Common myeloid progenitor, CD34-positive (primary cell): Measurements from ENCODE around the gene HDAC4.

ENCODE experiments used
- CTCF ChIA-PET: fragments of 350-600 bp; sonication (Branson Sonifier 250); formaldehyde crosslinking; loops from one replicate; lab custom pipeline; 2021; ENCODE audit warnings: antibody characterized with exemption; lab: Charles Lee
- POLR2A ChIA-PET: fragments of 350-600 bp; sonication (Branson Sonifier 250); formaldehyde crosslinking; loops from one replicate; lab custom pipeline; 2021; ENCODE audit warnings: antibody characterized with exemption; lab: Charles Lee
- DNase-seq, 3 donors: peaks; one replicate each; pipeline versions ENCODE4 v3.0.0 to v3.0.0-alpha.2; 2013
- H3K27ac ChIP-seq, 2 experiments: 1 replicate in 1 of 2; 2 replicates in 1 of 2; pipeline ENCODE4 v1.7.0; 2013; ENCODE audit warnings: inconsistent platforms in 2 of 2, low read length in 2 of 2, mild to moderate bottlenecking in 2 of 2, low read depth in 1 of 2, moderate library complexity in 1 of 2; ENCODE audit not compliant: severe bottlenecking in 2 of 2, insufficient read depth in 1 of 2, poor library complexity in 1 of 2
- H3K27me3 ChIP-seq, 5 experiments: replicated peaks in 2 of 5; 1 replicate in 3 of 5; 2 replicates in 2 of 5; pipeline versions ENCODE4 v1.6.1 to v1.7.0; 2013; ENCODE audit warnings: low read length in 4 of 5, mild to moderate bottlenecking in 2 of 5, moderate library complexity in 2 of 5, inconsistent platforms in 1 of 5; ENCODE audit not compliant: insufficient read depth in 5 of 5, control insufficient read depth in 4 of 5
- H3K36me3 ChIP-seq, 4 experiments: 1 replicate in 2 of 4; 2 replicates in 2 of 4; pipeline versions ENCODE4 v1.6.1 to v1.7.0; 2013; ENCODE audit warnings: low read length in 3 of 4, control low read depth in 1 of 4, mild to moderate bottlenecking in 1 of 4; ENCODE audit not compliant: control insufficient read depth in 4 of 4, insufficient read depth in 4 of 4
- H3K4me1 ChIP-seq, 4 experiments: 1 replicate in 3 of 4; 2 replicates in 1 of 4; pipeline versions ENCODE4 v1.6.1 to v1.7.1; 2013; ENCODE audit warnings: low read length in 3 of 4, mild to moderate bottlenecking in 3 of 4, control low read depth in 1 of 4, inconsistent platforms in 1 of 4, moderate library complexity in 1 of 4; ENCODE audit not compliant: control insufficient read depth in 4 of 4, insufficient read depth in 4 of 4; ENCODE audit errors: control extremely low read depth in 1 of 4
- H3K4me3 ChIP-seq, 7 experiments: 1 replicate in 4 of 7; 2 replicates in 3 of 7; pipeline versions ENCODE4 v1.5.1 to v1.7.0; 2013; ENCODE audit warnings: mild to moderate bottlenecking in 7 of 7, low read length in 6 of 7, moderate library complexity in 6 of 7, inconsistent platforms in 2 of 7, low read depth in 2 of 7, control low read depth in 1 of 7; ENCODE audit not compliant: insufficient read depth in 4 of 7, control insufficient read depth in 1 of 7; ENCODE audit errors: extremely low read depth in 1 of 7
- H3K9me3 ChIP-seq, 5 experiments: 1 replicate in 4 of 5; 2 replicates in 1 of 5; pipeline versions ENCODE4 v1.6.1 to v1.7.1; 2013; ENCODE audit warnings: low read length in 4 of 5, mild to moderate bottlenecking in 2 of 5, inconsistent platforms in 1 of 5, low read depth in 1 of 5, moderate library complexity in 1 of 5; ENCODE audit not compliant: control insufficient read depth in 4 of 5, insufficient read depth in 2 of 5; ENCODE audit errors: control extremely low read depth in 1 of 5
- WGBS: methylation state at CpG from one replicate; pipeline ENCODE4 v1.1.5; 2013; ENCODE audit not compliant: insufficient coverage; 5-methylcytosine and 5-hydroxymethylcytosine counted together

Gene HDAC4

DNA sequence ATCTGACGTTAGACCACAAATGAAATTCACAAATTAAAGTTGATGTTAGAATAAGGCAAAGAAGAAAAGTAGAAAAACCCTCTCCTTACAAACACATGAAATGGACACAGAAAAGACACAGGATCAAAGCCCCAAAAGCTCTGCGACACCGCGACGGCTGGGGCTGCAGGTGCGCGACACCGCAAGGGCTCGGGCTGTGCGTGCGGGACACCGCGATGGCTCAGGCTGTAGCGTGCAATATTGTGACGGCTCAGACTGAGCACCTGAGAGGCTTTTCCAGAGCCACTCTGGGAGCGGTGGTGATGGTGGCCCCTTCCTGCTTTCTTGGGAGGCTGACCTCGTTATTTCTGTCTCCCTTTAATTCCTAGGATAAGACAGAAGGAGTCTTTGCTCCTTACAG, 296.0 kb downstream of the HDAC4 start:
- no peaks in the 10 kb centered on the region for H3K4me1 ChIP-seq
- peaks cover 0 to 66% (median 16%) of the 10 kb centered on the region in 4 experiments for H3K36me3 ChIP-seq
- POLR2A ChIA-PET = no interaction called here
- CTCF ChIA-PET = no interaction called here
- H3K4me3 ChIP-seq = no peak overlapping the region
- no peak for DNase-seq
- no peaks in the 10 kb centered on the region for H3K27me3 ChIP-seq
- 96% methylated on average over 16 of the region's 17 CpGs for WGBS
- no peak overlapping the region for H3K27ac ChIP-seq
- H3K9me3 ChIP-seq = no peaks in the 10 kb centered on the region

DNA sequence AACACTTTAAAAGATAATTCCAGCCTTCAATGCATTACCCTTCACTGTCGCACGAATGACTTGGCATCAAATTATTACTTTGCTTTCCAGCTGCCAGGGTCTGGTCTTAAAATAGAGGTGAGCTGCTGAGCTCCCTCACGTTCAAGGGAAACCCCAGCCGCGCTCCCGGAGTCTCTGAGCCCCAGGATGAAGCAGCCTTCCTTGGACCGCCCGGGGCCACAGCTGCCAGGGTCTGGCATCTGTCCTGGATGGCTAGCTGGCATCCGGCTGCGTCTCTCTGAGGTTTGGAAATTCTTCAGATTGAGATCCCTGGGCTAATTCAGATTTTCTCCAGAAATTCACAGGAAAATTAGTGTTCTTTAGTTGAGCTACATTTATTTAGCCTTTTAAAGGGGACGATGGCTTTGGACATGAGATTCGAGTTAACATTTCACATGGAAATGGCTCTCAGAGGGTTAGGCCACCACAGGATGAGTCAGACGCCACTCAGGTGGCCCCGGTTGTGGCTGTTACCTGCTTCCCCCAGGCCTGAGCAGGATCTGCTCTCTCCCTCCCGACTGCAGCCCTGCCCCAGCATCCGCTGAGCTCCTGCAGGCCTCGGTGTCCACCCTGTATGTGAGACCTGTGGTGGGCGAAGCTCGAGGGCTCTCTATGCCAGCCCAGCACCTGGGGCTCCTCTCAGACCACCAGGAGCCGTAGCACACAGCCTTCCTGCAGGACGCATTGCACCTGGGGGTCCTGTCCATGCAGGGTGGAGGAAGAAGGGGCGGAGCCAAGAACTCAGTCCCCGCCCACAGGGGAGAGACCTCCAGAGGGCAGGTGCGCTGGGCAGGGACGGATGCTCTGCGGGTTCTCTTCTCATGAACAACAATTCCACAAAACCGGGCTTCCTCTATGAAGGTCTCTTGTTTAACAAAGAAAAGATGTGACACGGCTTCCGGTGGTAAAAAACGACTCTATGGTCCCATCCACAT, 297.4 kb downstream of the HDAC4 start:
- DNase-seq = no peak
- Histone ChIP-seq H3K9me3 (no peaks in the 10 kb centered on the region), H3K4me3 (no peak overlapping the region), H3K36me3 (peaks cover 0 to 60% (median 19%) of the 10 kb centered on the region in 4 experiments), H3K27ac (no peak overlapping the region), H3K4me1 (no peaks in the 10 kb centered on the region), H3K27me3 (no peaks in the 10 kb centered on the region)
- 98% methylated on average over 27 of the region's 30 CpGs for WGBS
- CTCF ChIA-PET = interaction anchor here (1.3 kb wide), 2 partner anchors 49 to 67 kb away, joined by 3 to 4 read pairs; no protein-coding TSS in a partner anchor
- POLR2A ChIA-PET = no interaction called here

DNA sequence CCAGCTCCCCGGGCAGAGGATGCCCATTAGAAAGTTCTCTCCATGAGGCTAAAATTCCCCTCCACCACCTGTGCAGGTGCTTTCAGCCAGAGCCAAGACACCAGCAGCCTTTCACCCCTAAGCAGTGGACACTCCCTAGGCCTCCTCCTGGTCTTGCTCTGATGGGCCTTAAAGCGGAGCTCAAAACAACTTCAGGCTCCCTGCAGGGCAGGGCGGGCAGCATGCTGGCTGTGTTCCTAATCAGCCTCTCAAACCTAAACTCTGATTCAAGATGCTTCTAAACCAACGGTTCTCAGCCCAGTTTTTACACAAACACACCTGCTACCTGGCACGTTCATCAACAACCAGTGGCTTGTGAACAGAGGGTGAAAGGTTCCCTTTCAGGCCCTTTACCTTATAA, 298.6 kb downstream of the HDAC4 start:
- DNase-seq = no peak
- H3K27me3 ChIP-seq = no peaks in the 10 kb centered on the region
- CTCF ChIA-PET = interaction anchor here (1.3 kb wide), 1 partner anchor 48 kb away, joined by 4 read pairs; no protein-coding TSS in a partner anchor
- H3K4me3 ChIP-seq = no peak overlapping the region
- H3K4me1 ChIP-seq = no peaks in the 10 kb centered on the region
- POLR2A ChIA-PET = no interaction called here
- H3K9me3 ChIP-seq = no peaks in the 10 kb centered on the region
- WGBS = 93% methylated on average over 4 of the region's 5 CpGs
- H3K36me3 ChIP-seq = peaks cover 0 to 55% (median 21%) of the 10 kb centered on the region in 4 experiments
- H3K27ac ChIP-seq = no peak overlapping the region

DNA sequence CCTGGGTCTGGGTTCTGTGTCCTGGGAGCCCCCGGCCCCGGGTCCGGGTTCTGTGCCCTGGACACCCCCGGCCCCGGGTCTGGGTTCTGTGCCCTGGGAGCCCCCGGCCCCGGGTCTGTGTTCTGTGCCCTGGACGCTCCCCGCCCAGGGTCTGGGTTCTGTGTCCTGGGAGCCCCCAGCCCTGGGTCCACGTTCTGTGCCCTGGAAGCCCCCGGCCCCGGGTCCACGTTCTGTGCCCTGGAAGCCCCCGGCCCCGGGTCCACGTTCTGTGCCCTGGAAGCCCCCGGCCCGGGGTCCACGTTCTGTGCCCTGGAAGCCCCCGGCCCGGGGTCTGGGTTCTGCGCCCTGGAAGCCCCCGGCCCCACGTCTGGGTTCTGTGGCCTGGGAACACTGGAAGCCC, 299.0 kb downstream of the HDAC4 start:
- H3K4me3 ChIP-seq = no peak overlapping the region
- DNase-seq = no peak
- no peak overlapping the region for H3K27ac ChIP-seq
- no peaks in the 10 kb centered on the region for H3K9me3 ChIP-seq
- no peaks in the 10 kb centered on the region for H3K27me3 ChIP-seq
- H3K4me1 ChIP-seq = no peaks in the 10 kb centered on the region
- CTCF ChIA-PET = no interaction called here
- peaks cover 0 to 51% (median 20%) of the 10 kb centered on the region in 4 experiments for H3K36me3 ChIP-seq
- POLR2A ChIA-PET = no interaction called here
- WGBS = 98% methylated on average over 23 of the region's 24 CpGs

DNA sequence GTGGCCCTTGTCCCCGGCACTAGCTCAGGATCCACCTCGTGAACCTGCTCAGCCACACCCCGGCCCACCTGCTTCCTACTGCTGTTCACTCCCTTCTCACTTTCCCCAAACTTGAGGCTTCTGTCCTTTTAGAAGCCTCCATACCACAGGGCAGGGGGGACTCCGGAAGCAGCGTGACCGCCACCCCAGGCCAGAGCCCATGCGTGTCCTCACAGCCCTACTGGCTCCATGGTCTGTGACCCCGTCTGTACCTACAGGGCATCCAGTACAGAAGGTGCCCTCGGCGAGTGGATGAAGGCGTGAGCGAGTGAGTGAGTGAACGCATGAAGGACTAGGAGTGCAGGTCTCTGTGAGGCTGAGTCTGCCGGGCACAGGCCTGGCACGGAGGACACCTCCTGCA, 299.7 kb downstream of the HDAC4 start:
- DNase-seq = no peak
- Histone ChIP-seq H3K36me3 (peaks cover 0 to 45% (median 20%) of the 10 kb centered on the region in 4 experiments), H3K4me3 (no peak overlapping the region), H3K27me3 (no peaks in the 10 kb centered on the region), H3K4me1 (no peaks in the 10 kb centered on the region), H3K27ac (no peak overlapping the region), H3K9me3 (no peaks in the 10 kb centered on the region)
- CTCF ChIA-PET = interaction anchor here (1.4 kb wide), 1 partner anchor 7 kb away, joined by 3 read pairs; no protein-coding TSS in a partner anchor
- 100% methylated on average over 14 of the region's 15 CpGs for WGBS
- POLR2A ChIA-PET = no interaction called here

DNA sequence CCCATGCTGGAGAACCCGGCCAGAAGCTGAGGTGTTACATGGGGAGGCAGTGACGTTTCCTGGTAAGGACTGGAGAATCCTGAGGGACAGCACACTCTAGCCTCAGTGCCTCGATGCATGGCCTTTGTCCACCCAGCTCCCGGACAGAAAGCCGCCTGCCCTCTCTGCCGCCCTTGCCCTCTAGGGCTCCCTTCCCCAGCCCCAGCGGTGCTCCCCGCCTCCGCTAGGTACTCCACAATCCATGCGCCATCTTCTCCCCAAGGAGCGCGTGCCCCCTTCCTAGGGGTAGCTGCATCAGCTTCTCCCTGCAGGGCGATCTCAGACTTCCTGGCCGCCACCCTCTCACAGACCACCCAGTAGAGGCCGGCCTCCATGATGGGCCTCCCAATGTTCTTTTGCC, 301.3 kb downstream of the HDAC4 start:
- ChIA-PET POLR2A (no interaction called here), CTCF (interaction anchor here (1.3 to 1.5 kb wide), 3 partner anchors 9 to 66 kb away, joined by 3 read pairs; no protein-coding TSS in a partner anchor)
- Histone ChIP-seq H3K27ac (no peak overlapping the region), H3K4me1 (no peaks in the 10 kb centered on the region), H3K27me3 (no peaks in the 10 kb centered on the region), H3K36me3 (peaks cover 0 to 34% (median 21%) of the 10 kb centered on the region in 4 experiments), H3K9me3 (no peaks in the 10 kb centered on the region), H3K4me3 (no peak overlapping the region)
- no peak for DNase-seq
- 98% methylated on average over 12 of the region's 15 CpGs for WGBS
